RWPE1 (cell line): ENCODE results near the gene MITD1.

Experiments used
- CTCF ChIA-PET: fragments of 350-600 bp; sonication (Branson Sonifier 250); formaldehyde crosslinking; extraction: SDS; loops from one replicate; lab custom pipeline; 2021; lab: Yijun Ruan, JAX
- POLR2A ChIA-PET: fragments of 400-600 bp; formaldehyde crosslinking; extraction: SDS; loops from one replicate; lab custom pipeline; 2020; ENCODE audit warnings: antibody characterized with exemption; ENCODE audit not compliant: low non-redundant PET; lab: Yijun Ruan, JAX
- DNase-seq: peaks from one replicate; pipeline ENCODE4 v3.0.0; 2012; ENCODE audit warnings: low spot score
- H3K27ac ChIP-seq: fragments of 450-650 bp; 2 replicates; pipeline ENCODE4 v1.5.1; 2017
- CTCF ChIP-seq: fragments of 450-650 bp; conservative IDR thresholded peaks from 2 replicates; pipeline ENCODE4 v1.5.1; 2017; ENCODE audit warnings: low read depth, mild to moderate bottlenecking

MITD1 gene

GRCh38 chr2:99180755-99181623 is at the start of gene MITD1, which contains the start of gene MRPL30:
TSS of gene MITD1 (minus strand) at chr2:99181058. CDS start at chr2:99180981, 77 bp downstream.
TSS of gene MRPL30 (plus strand) at chr2:99181184. CDS start at chr2:99186204, 5,020 bp downstream.
- DNase-seq = peak; percentile 86
- H3K27ac ChIP-seq = peak within 1 kb of the TSS; percentile 86
- POLR2A ChIA-PET = interaction anchor here (0.6 to 1.3 kb wide), 2 partner anchors 31 to 155 kb away, joined by 3 read pairs; no protein-coding TSS in a partner anchor
- CTCF ChIA-PET = interaction anchor here (0.6 kb wide), 1 partner anchor 524 kb away, joined by 3 read pairs; no protein-coding TSS in a partner anchor
- no peak for TF ChIP-seq CTCF

- no peak for DNase-seq
- CTCF ChIA-PET = interaction anchor here (0.6 kb wide), 1 partner anchor 114 kb away, joined by 3 read pairs; no protein-coding TSS in a partner anchor
- H3K27ac ChIP-seq = no peak overlapping the region
- POLR2A ChIA-PET = no interaction called here
- no peak for TF ChIP-seq CTCF
These were observed 37.2 kb upstream of the MITD1 start for GRCh38 chr2:99217929-99218501.

- POLR2A ChIA-PET = no interaction called here
- no peak for DNase-seq
- H3K27ac ChIP-seq = no peak overlapping the region
- TF ChIP-seq CTCF = no peak
- CTCF ChIA-PET = interaction anchor here (0.6 kb wide), 1 partner anchor 30 kb away, joined by 3 read pairs; no protein-coding TSS in a partner anchor
These were observed 35.2 kb upstream of the MITD1 start for GRCh38 chr2:99216096-99216495.

- no peak overlapping the region for H3K27ac ChIP-seq
- ChIA-PET CTCF (no interaction called here), POLR2A (no interaction called here)
- DNase-seq = no peak
- TF ChIP-seq CTCF = no peak
These were observed 24.6 kb upstream of the MITD1 start for GRCh38 chr2:99205491-99205890.

- no peak for DNase-seq
- no peak overlapping the region for H3K27ac ChIP-seq
- ChIA-PET POLR2A (no interaction called here), CTCF (interaction anchor here (0.6 to 0.7 kb wide), 2 partner anchors 23 to 567 kb away, joined by 3 to 5 read pairs; no protein-coding TSS in a partner anchor)
- no peak for TF ChIP-seq CTCF
These were observed 21.3 kb upstream of the MITD1 start for GRCh38 chr2:99201959-99202678.
